Effector CD8-positive, alpha-beta T cell (primary cell): Measurements from ENCODE around the gene TGM6.

ENCODE experiments used
- DNase-seq: peaks from one replicate; lab custom pipeline; 2025; lab: John Stamatoyannopoulos, UW

TGM6 gene

GRCh38 chr20:2455771-2456497 lies 75.2 kb downstream of the TGM6 start:
- DNase-seq: no peak

GRCh38 chr20:2458919-2459499 lies 78.3 kb downstream of the TGM6 start:
- no peak for DNase-seq

- DNase-seq: no peak
Measured at GRCh38 chr20:2459981-2460751, 79.5 kb downstream of the TGM6 start.

GRCh38 chr20:2460752-2461424 lies 80.2 kb downstream of the TGM6 start:
- DNase-seq: no peak

GRCh38 chr20:2462484-2462883 lies 81.8 kb downstream of the TGM6 start:
- no peak for DNase-seq

GRCh38 chr20:2463616-2464365 lies 83.1 kb downstream of the TGM6 start:
- DNase-seq: no peak

GRCh38 chr20:2465100-2465499 lies 84.4 kb downstream of the TGM6 start:
- DNase-seq: no peak

GRCh38 chr20:2467412-2467811 lies 86.7 kb downstream of the TGM6 start:
- no peak for DNase-seq

GRCh38 chr20:2468581-2469407 lies 88.1 kb downstream of the TGM6 start:
- no peak for DNase-seq

GRCh38 chr20:2469991-2470422 lies 89.3 kb downstream of the TGM6 start:
- DNase-seq: peak; percentile 38

- peak; percentile 91 for DNase-seq
Measured at GRCh38 chr20:2470423-2471193, 89.9 kb downstream of the TGM6 start, which contains the start of gene SNRPB. Gene SNRPB (minus strand): TSS chr20:2470789. CDS start chr20:2470690, 99 bp downstream.

GRCh38 chr20:2473516-2473915 lies 92.8 kb downstream of the TGM6 start:
- no peak for DNase-seq

GRCh38 chr20:2475850-2476741 lies 95.4 kb downstream of the TGM6 start:
- DNase-seq: no peak

GRCh38 chr20:2476742-2477615 lies 96.3 kb downstream of the TGM6 start:
- no peak for DNase-seq

- no peak for DNase-seq
Measured at GRCh38 chr20:2480381-2480780, 99.7 kb downstream of the TGM6 start.
